HG03066 (cell line): Measurements from ENCODE around the gene DAAM1.

Source experiments
- ATAC-seq: cut with Tn5 transposase; IDR thresholded peaks from one replicate; pipeline ENCODE4 v1.9.1; 2021; ENCODE audit warnings: low read depth; ENCODE audit not compliant: unreplicated experiment

DAAM1 gene

DNA sequence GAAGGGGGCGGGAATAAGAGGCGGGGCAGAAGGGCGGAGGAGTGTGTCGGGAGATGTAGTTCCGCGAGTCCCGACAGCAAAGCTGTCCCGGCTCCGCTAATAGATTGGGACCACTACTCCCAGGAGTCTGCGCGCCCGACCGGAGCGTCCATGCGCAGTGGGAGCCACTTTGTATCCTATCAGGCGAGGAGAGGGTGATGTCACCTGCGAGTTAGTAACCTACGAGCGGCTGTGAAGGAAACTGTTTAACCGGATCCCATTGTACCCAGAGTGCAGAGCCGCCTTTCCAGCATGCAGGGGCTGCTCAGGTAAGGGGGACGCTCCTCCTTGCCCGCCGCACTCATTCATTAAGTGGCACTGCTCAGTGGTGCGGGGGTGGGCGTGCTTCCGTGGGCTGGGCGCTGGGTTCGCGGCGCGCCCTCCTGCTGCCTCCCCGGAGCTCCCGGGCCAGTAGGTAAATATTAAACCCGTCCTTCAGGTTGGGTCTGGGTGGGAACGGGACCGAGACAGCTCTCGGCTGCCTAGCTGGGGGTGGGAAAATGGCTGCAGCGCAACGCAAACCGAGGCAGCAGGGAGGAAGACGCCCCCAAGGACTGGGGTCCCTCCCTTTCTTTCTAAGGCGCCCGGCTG lies at the start of gene DAAM1:
DAAM1 (plus strand) TSS at position 207 of the 630 bp plus-strand sequence. CDS start 74,811 bp downstream, outside the sequence.
- ATAC-seq = peak; percentile 79

GRCh38 chr14:59139324-59139723 lies 49.1 kb upstream of the DAAM1 start:
- no peak for ATAC-seq

- ATAC-seq = no peak
Observed at GRCh38 chr14:59140106-59140843, 48.2 kb upstream of the DAAM1 start.

GRCh38 chr14:59146484-59146883 lies 42.0 kb upstream of the DAAM1 start:
- no peak for ATAC-seq

GRCh38 chr14:59147007-59147406 lies 41.5 kb upstream of the DAAM1 start:
- no peak for ATAC-seq

GRCh38 chr14:59148334-59148900 lies 40.0 kb upstream of the DAAM1 start:
- ATAC-seq = no peak

- peak; percentile 72 for ATAC-seq
Observed at GRCh38 chr14:59150990-59151389, 37.5 kb upstream of the DAAM1 start.

GRCh38 chr14:59154373-59154772 lies 34.1 kb upstream of the DAAM1 start:
- ATAC-seq = no peak

DNA sequence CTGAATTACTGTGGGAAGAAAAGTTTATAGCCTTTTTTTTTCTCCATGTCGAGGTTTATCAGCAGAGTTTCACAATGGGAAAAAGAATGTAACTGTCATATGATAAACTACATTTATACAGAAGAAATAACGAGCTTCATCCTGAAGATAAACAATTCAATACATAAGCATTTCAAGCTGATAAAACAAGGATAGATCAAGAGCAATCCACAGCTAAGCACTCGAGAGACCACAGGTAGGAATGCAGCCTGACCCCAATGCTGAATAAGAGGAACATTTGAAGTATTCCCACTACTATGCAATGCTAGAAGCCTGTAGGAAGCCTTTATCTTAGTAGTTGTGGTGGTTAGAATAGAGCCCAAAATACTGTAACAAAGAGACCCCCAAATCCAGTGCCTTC lies 32.6 kb upstream of the DAAM1 start:
- ATAC-seq = no peak

DNA sequence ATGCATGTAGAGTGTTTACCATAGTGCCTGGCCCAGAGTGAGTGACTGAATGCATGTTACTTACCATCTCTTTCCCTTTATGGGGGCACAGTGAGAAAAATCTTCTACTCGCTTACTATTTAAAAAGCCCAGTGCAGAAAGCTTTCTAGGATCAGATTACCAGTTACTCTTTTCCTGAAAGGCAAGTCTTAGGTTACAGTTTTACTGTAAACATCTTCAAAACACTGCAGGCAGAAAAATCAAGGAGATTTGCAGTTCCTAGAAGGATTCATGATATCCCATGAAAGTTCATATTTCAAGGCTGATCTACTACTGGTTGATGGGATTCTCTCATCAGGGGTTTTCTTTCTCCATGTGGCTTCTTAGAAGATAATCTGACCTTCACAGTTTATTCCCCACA lies 29.3 kb upstream of the DAAM1 start:
- ATAC-seq = no peak

- ATAC-seq = no peak
Observed at GRCh38 chr14:59160506-59160905, 28.0 kb upstream of the DAAM1 start.

GRCh38 chr14:59161561-59162175 lies 26.8 kb upstream of the DAAM1 start:
- ATAC-seq = no peak

GRCh38 chr14:59166258-59166657 lies 22.2 kb upstream of the DAAM1 start:
- ATAC-seq = no peak

DNA sequence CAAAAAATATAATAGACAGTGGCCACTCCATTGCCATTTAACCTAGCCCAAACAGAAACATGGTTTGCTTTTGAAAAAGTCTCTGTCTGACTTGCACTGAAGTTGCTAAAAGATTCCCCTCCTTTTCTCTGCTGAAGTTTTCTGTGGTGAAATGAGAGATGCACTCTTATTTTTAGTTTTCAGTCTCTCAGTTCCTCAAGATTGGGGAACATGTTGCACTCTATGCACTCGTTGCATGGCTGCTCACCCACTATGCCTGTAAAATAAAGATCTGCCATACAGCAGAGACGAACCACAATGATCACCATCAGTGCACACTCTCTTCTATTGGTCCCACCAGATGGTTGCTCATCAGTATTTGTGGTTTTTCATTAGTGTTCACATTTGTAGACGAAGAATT lies 13.1 kb upstream of the DAAM1 start:
- peak; percentile 98 for ATAC-seq

DNA sequence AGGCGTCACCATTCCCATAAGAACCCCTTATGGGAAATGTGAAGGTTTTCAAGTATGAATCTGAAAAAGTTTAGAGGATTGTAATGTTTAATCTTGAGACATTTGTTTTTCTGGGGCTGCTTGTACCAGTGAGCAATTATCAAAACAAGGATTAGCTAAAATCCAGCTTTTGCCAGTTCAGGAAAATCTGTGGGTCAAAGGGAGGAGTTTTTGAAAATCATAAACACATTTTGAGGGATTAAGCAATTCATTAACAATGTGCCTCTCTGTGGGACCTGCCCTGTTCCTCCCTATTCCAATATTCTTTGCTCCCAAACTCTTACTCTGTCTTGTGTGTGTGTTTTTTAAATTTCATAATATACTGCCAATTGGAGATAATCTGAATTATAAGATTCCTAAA lies 11.7 kb upstream of the DAAM1 start:
- no peak for ATAC-seq

DNA sequence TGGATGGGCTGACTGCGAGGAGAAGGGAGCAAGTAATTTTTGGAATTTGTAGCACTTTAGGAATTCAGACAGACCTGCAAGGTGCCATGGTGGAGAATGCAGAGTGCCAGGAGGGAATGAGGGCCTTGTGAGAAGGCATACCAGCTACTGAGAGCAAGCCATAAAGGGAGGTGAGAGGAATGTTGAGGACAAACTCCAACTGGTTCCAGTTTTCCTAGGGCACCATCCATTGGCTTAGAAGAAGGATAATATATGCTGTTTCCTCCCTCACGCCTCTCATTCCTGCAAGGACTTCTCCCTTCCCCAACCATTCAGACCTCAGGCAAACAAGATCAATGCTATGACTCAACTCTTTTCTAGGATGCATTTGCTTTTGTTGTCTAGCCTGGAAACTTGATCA lies 11.2 kb upstream of the DAAM1 start:
- no peak for ATAC-seq

DNA sequence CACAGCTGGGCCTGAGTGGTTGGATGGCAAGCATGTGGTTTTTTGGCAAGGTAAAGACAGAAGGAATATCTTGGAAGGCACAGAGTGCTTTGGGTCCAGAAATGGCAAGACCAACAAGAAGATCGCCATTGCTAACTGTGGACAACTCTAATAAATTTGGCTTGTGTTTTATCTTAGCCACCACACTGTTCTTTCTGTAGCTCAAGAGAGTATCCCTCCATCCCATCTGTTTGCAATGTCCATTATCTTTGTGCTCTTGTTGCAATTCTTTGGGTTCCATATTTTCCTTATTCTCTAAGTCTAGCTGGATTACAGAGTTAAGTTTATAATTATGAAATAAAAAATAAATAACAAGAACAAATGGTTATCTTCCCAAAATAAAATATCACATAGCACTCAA lies 6.7 kb upstream of the DAAM1 start:
- ATAC-seq = no peak

- no peak for ATAC-seq
Observed at GRCh38 chr14:59182641-59183040, 5.8 kb upstream of the DAAM1 start.

- ATAC-seq = no peak
Observed at GRCh38 chr14:59183150-59183549, 5.3 kb upstream of the DAAM1 start.

DNA sequence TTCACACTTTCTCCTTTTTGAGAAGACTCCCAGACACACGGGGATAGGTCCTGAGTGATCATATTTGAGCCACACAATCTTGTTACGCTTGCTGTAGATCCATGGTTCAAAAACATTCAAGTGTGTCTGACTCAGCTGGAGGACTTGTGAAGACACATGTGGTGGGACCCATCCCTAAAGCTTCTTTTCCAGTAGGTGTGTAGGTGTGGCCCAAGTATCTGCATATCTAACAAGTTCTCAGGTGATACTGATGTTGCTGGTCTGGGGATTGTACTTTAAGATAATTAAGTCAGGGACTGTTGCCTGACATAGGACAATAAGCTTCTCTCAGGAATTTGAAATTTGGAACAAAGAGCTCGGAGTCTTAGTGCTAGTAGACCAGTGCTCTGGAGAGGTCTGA lies 4.1 kb upstream of the DAAM1 start:
- ATAC-seq = no peak

GRCh38 chr14:59185676-59186075 lies 2.8 kb upstream of the DAAM1 start:
- no peak for ATAC-seq

GRCh38 chr14:59186306-59186705 lies 2.2 kb upstream of the DAAM1 start:
- no peak for ATAC-seq
